A549 (cell line): Measurements from ENCODE around the gene POLA1. TPM values are rescaled to one million over a fixed set of nuclear protein-coding genes. Genes with fewer than 3 reads are reported as not detected.

Experiments
- ATAC-seq, 2 experiments: fragments of 200-7000 bp in 1 of 2; fragments of >200 bp in 1 of 2; cut with Nextera tagmentation in 1 of 2; cut with Tn5 transposase in 1 of 2; 3 replicates each; pipeline versions ENCODE4 v1.8.0 to v1.9.1; 2018 to 2020; ENCODE audit warnings: mild to moderate bottlenecking in 1 of 2, moderate library complexity in 1 of 2
- CTCF ChIA-PET: fragments of 300-600 bp; sonication (Branson Sonifier 250); formaldehyde crosslinking; extraction: SDS; loops from one replicate; lab custom pipeline; 2021; ENCODE audit warnings: antibody characterized with exemption, inconsistent platforms; lab: Yijun Ruan, JAX
- POLR2A ChIA-PET: fragments of 350-600 bp; formaldehyde crosslinking; extraction: SDS; loops from one replicate; lab custom pipeline; 2021; ENCODE audit warnings: antibody characterized with exemption, inconsistent platforms; lab: Yijun Ruan, JAX
- DNase-seq, 2 experiments: peaks; one replicate each; pipeline versions ENCODE4 v3.0.0 to v3.0.0-alpha.2; 2011 to 2016; ENCODE audit warnings: low read depth in 1 of 2, low spot score in 1 of 2
- FAIRE-seq: peaks from 2 replicates; lab custom pipeline; 2011; peaks lifted over from hg19 to GRCh38; lab: Jason Lieb, UNC
- H3K27ac ChIP-seq, 2 experiments: fragments of >200 bp; sonication (Bioruptor Twin); formaldehyde crosslinking; 3 replicates each; pipeline ENCODE4 v1.5.1; 2016 to 2017
- H3K4me1 ChIP-seq: fragments of >200 bp; sonication (Bioruptor Twin); formaldehyde crosslinking; 3 replicates; pipeline ENCODE4 v1.6.1; 2016
- H3K4me2 ChIP-seq: fragments of >200 bp; sonication (Bioruptor Twin); formaldehyde crosslinking; 3 replicates; pipeline ENCODE4 v1.6.1; 2016
- H3K4me3 ChIP-seq: fragments of >200 bp; sonication (Bioruptor Twin); formaldehyde crosslinking; 3 replicates; pipeline ENCODE4 v1.5.1; 2016
- H3K9me3 ChIP-seq: fragments of >200 bp; sonication (Bioruptor Twin); formaldehyde crosslinking; 3 replicates; pipeline ENCODE4 v1.6.1; 2016
- CBX2 ChIP-seq: fragments of 200-600 bp; sonication (generic); IDR thresholded peaks from 2 replicates; pipeline ENCODE4 v1.6.1; 2016; ENCODE audit warnings: low read depth, mild to moderate bottlenecking, borderline replicate concordance
- CBX8 ChIP-seq: fragments of 200-600 bp; sonication (generic); IDR thresholded peaks from 2 replicates; pipeline ENCODE4 v1.6.1; 2016
- CEBPB ChIP-seq, 2 experiments: fragments of >200 bp in 1 of 2; sonication (Bioruptor Twin) in 1 of 2; formaldehyde crosslinking in 1 of 2; IDR thresholded peaks; 2 replicates each; pipeline ENCODE4 v1.6.1; 2012 to 2016
- CHD2 ChIP-seq: fragments of 150-350 bp; IDR thresholded peaks from 2 replicates; pipeline ENCODE4 v1.6.1; 2014; ENCODE audit warnings: low read length; ENCODE audit not compliant: partially characterized antibody
- CHD4 ChIP-seq: fragments of 200-600 bp; sonication (generic); IDR thresholded peaks from 2 replicates; pipeline ENCODE4 v1.6.1; 2016; ENCODE audit warnings: antibody characterized with exemption, mild to moderate bottlenecking, borderline replicate concordance
- CTCF ChIP-seq: fragments of >200 bp; sonication (Bioruptor Twin); formaldehyde crosslinking; IDR thresholded peaks from 3 replicates; pipeline ENCODE4 v1.5.1; 2016
- EHF ChIP-seq: fragments of 250-450 bp; sonication (Bioruptor Pico); IDR thresholded peaks from 2 replicates; pipeline ENCODE4 v1.5.0; 2020; ENCODE audit warnings: mild to moderate bottlenecking
- EP300 ChIP-seq, 2 experiments: fragments of >200 bp; sonication (Bioruptor Twin); formaldehyde crosslinking; IDR thresholded peaks; 2 replicates in 1 of 2; 3 replicates in 1 of 2; pipeline ENCODE4 v1.6.1; 2016 to 2017
- FOXS1 ChIP-seq: fragments of 250-450 bp; sonication (Bioruptor Pico); IDR thresholded peaks from 2 replicates; pipeline ENCODE4 v1.5.0; 2020; ENCODE audit warnings: mild to moderate bottlenecking, moderate library complexity
- HES2 ChIP-seq: fragments of >200 bp; sonication (Bioruptor Twin); formaldehyde crosslinking; IDR thresholded peaks from 2 replicates; pipeline ENCODE4 v1.6.1; 2016
- HOXB13 ChIP-seq: fragments of 250-450 bp; sonication (Bioruptor Pico); IDR thresholded peaks from 2 replicates; pipeline ENCODE4 v1.5.0; 2020; ENCODE audit warnings: low read depth, mild to moderate bottlenecking, moderate library complexity
- JUN ChIP-seq, 2 experiments: fragments of >200 bp; sonication (Bioruptor Twin); formaldehyde crosslinking; IDR thresholded peaks; 2 replicates in 1 of 2; 3 replicates in 1 of 2; pipeline ENCODE4 v1.6.1; 2016 to 2017
- JUNB ChIP-seq: fragments of >200 bp; sonication (Bioruptor Twin); formaldehyde crosslinking; IDR thresholded peaks from 2 replicates; pipeline ENCODE4 v1.6.1; 2016
- KDM1A ChIP-seq: fragments of 200-600 bp; sonication (generic); IDR thresholded peaks from 2 replicates; pipeline ENCODE4 v1.6.1; 2016; ENCODE audit warnings: low read depth, mild to moderate bottlenecking
- MAFK ChIP-seq: fragments of 450-650 bp; IDR thresholded peaks from 2 replicates; pipeline ENCODE4 v1.6.1; 2014; ENCODE audit not compliant: partially characterized antibody
- MYC ChIP-seq: IDR thresholded peaks from 2 replicates; pipeline ENCODE4 v1.6.1; 2012; ENCODE audit warnings: mild to moderate bottlenecking, inconsistent platforms, low read length, improper control_type of control experiment, borderline replicate concordance
- NPAS2 ChIP-seq: fragments of 250-450 bp; sonication (Bioruptor Pico); IDR thresholded peaks from 2 replicates; pipeline ENCODE4 v1.8.0; 2022; ENCODE audit warnings: mild to moderate bottlenecking, moderate library complexity, borderline replicate concordance
- NR3C1 ChIP-seq: fragments of >200 bp; sonication (Bioruptor Twin); formaldehyde crosslinking; IDR thresholded peaks from 3 replicates; pipeline ENCODE4 v1.6.1; 2017
- POLR2A ChIP-seq: IDR thresholded peaks from 2 replicates; pipeline ENCODE4 v1.6.1; 2012; ENCODE audit warnings: mild to moderate bottlenecking, low read length
- RCOR1 ChIP-seq: fragments of 150-350 bp; IDR thresholded peaks from 2 replicates; pipeline ENCODE4 v1.6.1; 2014; ENCODE audit warnings: antibody characterized with exemption, low read length, low read depth
- TFCP2L1 ChIP-seq: fragments of 250-450 bp; sonication (Bioruptor Pico); IDR thresholded peaks from 2 replicates; pipeline ENCODE4 v1.5.0; 2021; ENCODE audit warnings: mild to moderate bottlenecking
- TP53 ChIP-seq: fragments of 250-450 bp; sonication (Bioruptor Pico); IDR thresholded peaks from 2 replicates; pipeline ENCODE4 v1.5.0; 2021; ENCODE audit warnings: mild to moderate bottlenecking, moderate library complexity
- USF2 ChIP-seq: fragments of 450-650 bp; IDR thresholded peaks from 2 replicates; pipeline ENCODE4 v1.6.1; 2014; ENCODE audit warnings: antibody characterized with exemption
- ZFP36 ChIP-seq: fragments of 450-650 bp; IDR thresholded peaks from 2 replicates; pipeline ENCODE4 v1.6.1; 2014; ENCODE audit warnings: borderline replicate concordance; ENCODE audit not compliant: partially characterized antibody
- ZNF302 ChIP-seq: fragments of 250-450 bp; sonication (Bioruptor Pico); IDR thresholded peaks from 2 replicates; pipeline ENCODE4 v1.9.0; 2021; ENCODE audit warnings: inconsistent platforms, mild to moderate bottlenecking, moderate library complexity
- WGBS: methylation state at CpG from one replicate; pipeline ENCODE4 v1.1.6; 2017; ENCODE audit errors: missing lambda C conversion rate; 5-methylcytosine and 5-hydroxymethylcytosine counted together
- polyA plus RNA-seq, 4 experiments: library from polyadenylated mRNA; depleted of rRNA in 3 of 4; stranded (reverse); fragments of >200 nt; fragmentation: RNase III in 1 of 4; extraction: RNeasy Plus Mini Kit Qiagen cat#74134 plus additional on column Dnase treatment in 1 of 4; gene quantifications; 2 replicates in 3 of 4; 3 replicates in 1 of 4; pipeline ENCODE4 v1.2.3, GENCODE V29; 2011 to 2017

The POLA1 gene
- polyA plus RNA-seq, 2 of the 4 experiments (the other 2 are of a cell fraction), result 8.8 to 17.5 TPM

GRCh38 chrX:24694825-24695224 is 1.1 kb downstream of the POLA1 start:
- FAIRE-seq, result peak; percentile 49
- no peak overlapping the region for H3K27ac ChIP-seq
- CTCF ChIA-PET, result interaction anchor here (0.7 to 1.6 kb wide), 2 partner anchors 13 to 23 kb away, joined by 3 to 4 read pairs; no protein-coding TSS in a partner anchor

GRCh38 chrX:24696294-24696693 is 2.6 kb downstream of the POLA1 start:
- Histone ChIP-seq H3K9me3 (no peaks in the 10 kb centered on the region), H3K27ac (no peak overlapping the region), H3K4me1 (0 out of 3 replicates have a peak, but pooled peaks cover 5% of the 10 kb centered on the region), H3K4me3 (no peak overlapping the region), H3K4me2 (no peak overlapping the region)
- ATAC-seq (no peak), DNase-seq (no peak), FAIRE-seq (no peak)
- no peak for TF ChIP-seq JUNB
- TF ChIP-seq CBX2, result no peak
- no peak for TF ChIP-seq TFCP2L1 (CRISPR knock-in tag)
- TF ChIP-seq JUN (IDR thresholded peaks at IDR 0.05), result no peak
- TF ChIP-seq USF2, result no peak
- no peak for TF ChIP-seq HES2
- no peak for TF ChIP-seq CHD2
- no peak for TF ChIP-seq RCOR1
- no peak for TF ChIP-seq MAFK
- TF ChIP-seq ZNF302 (CRISPR knock-in tag), result no peak
- TF ChIP-seq MYC, result no peak
- no peak for TF ChIP-seq ZFP36
- TF ChIP-seq CEBPB (IDR thresholded peaks at IDR 0.05), result no peak
- TF ChIP-seq POLR2A, result no peak
- no peak for TF ChIP-seq NR3C1
- POLR2A ChIA-PET, result no interaction called here
- 91% methylated on average over 6 of the region's 6 CpGs for WGBS
- CTCF ChIA-PET, result interaction anchor here (1.0 kb wide), 1 partner anchor 20 kb away, joined by 4 read pairs; no protein-coding TSS in a partner anchor

More at GRCh38 chrX:24694825-24695224, 1.1 kb downstream of the POLA1 start:
- no peak for DNase-seq
- ATAC-seq, result no peak
- Histone ChIP-seq H3K4me1 (0 out of 3 replicates have a peak, but pooled peaks cover 5% of the 10 kb centered on the region), H3K4me2 (peak overlapping the region; percentile 69), H3K9me3 (no peaks in the 10 kb centered on the region), H3K4me3 (peak overlapping the region; percentile 68)
- 37% methylated on average over 6 of the region's 6 CpGs for WGBS
- no peak for TF ChIP-seq ZFP36
- TF ChIP-seq, all 56 proteins: peak for 0
- POLR2A ChIA-PET, result no interaction called here

GRCh38 chrX:24702362-24703184 is 8.9 kb downstream of the POLA1 start:
- WGBS, result 91% methylated on average over 3 of the region's 3 CpGs
- Histone ChIP-seq H3K4me3 (no peak overlapping the region), H3K27ac (no peak overlapping the region), H3K9me3 (no peaks in the 10 kb centered on the region), H3K4me1 (no peaks in the 10 kb centered on the region), H3K4me2 (no peak overlapping the region)
- DNase-seq (no peak), FAIRE-seq (peak; percentile 82), ATAC-seq (no peak)
- CTCF ChIA-PET, result interaction anchor here (1.6 kb wide), 1 partner anchor 14 kb away, joined by 4 read pairs; no protein-coding TSS in a partner anchor
- TF ChIP-seq ZFP36 (no peak), TP53 (CRISPR knock-in tag) (no peak), HOXB13 (CRISPR knock-in tag) (no peak), EHF (no peak), ZNF302 (CRISPR knock-in tag) (no peak), RCOR1 (no peak), POLR2A (no peak), KDM1A (no peak), FOXS1 (CRISPR knock-in tag) (no peak), TFCP2L1 (CRISPR knock-in tag) (no peak), JUN (IDR thresholded peaks at IDR 0.05) (no peak), NR3C1 (no peak), CTCF (no peak), CBX8 (no peak), EP300 (IDR thresholded peaks at IDR 0.05) (no peak), NPAS2 (CRISPR knock-in tag) (no peak), CHD4 (no peak), MYC (no peak)
- POLR2A ChIA-PET, result no interaction called here
